ENCODE measurements around the gene BAG3. TPM values are rescaled to one million over a fixed set of nuclear protein-coding genes. Genes with fewer than 3 reads are reported as not detected.
A peak's percentile ranks its signal among the peaks of the same experiment; 100 is the strongest.

BAG3 gene
- total and polyA plus RNA-seq, 2 of the 4 experiments (the other 2 are of a cell fraction): 5.4 to 42.5 TPM

GRCh38 chr10:119726676-119727261 is 75.6 kb downstream of the BAG3 start:
- H4K5ac ChIP-seq (ENCODE audit: low read depth, low read length): no peak overlapping the region
- TF ChIP-seq FOS (IDR thresholded peaks at IDR 0.05; ENCODE audit: low read depth, low read length) (no peak), CHD1 (IDR thresholded peaks at IDR 0.05; ENCODE audit: low read depth, low read length) (no peak), MAZ (IDR thresholded peaks at IDR 0.05; ENCODE audit: borderline replicate concordance, low read depth, low read length) (no peak), CEBPB (IDR thresholded peaks at IDR 0.05; ENCODE audit: low read depth, low read length) (no peak), MAFK (IDR thresholded peaks at IDR 0.05; ENCODE audit: low read depth, low read length) (no peak), BHLHE40 (IDR thresholded peaks at IDR 0.05; ENCODE audit: low read depth, low read length) (no peak)
- no peaks in the 10 kb centered on the region for H3K27me3 ChIP-seq (ENCODE audit: control insufficient read depth, insufficient read depth, low read length)
- H4K8ac ChIP-seq (ENCODE audit: low read depth in 2 of 2, low read length in 2 of 2): no peak overlapping the region
- peaks cover 8% of the 10 kb centered on the region for H3K4me1 ChIP-seq (ENCODE audit: control insufficient read depth, insufficient read depth, low read length)
- CTCF ChIA-PET: interaction anchor here (2.0 kb wide), 1 partner anchor 40 kb away, joined by 6 read pairs; no protein-coding TSS in a partner anchor
- H2BK120ac ChIP-seq (ENCODE audit: low read depth, low read length): no peak overlapping the region
- no peaks in the 10 kb centered on the region for H3K36me3 ChIP-seq (ENCODE audit: control insufficient read depth, insufficient read depth, low read length)
- no peaks in the 10 kb centered on the region for H3K9me3 ChIP-seq (ENCODE audit: control insufficient read depth, insufficient read depth, low read length)
- H4K91ac ChIP-seq (ENCODE audit: insufficient read depth, low read depth, low read length): no peak overlapping the region
- H4K20me1 ChIP-seq (ENCODE audit: insufficient read depth, low read length): no peaks in the 10 kb centered on the region
- peak overlapping the region; percentile 84 for H2AK9ac ChIP-seq (replicated peaks; ENCODE audit: low read depth, low read length, poor library complexity)
- ATAC-seq (ENCODE audit: low read depth): no peak
- peak overlapping the region; percentile 98 for H2AFZ ChIP-seq (replicated peaks; ENCODE audit: low read length, poor library complexity)
- H3K23ac ChIP-seq (ENCODE audit: low read depth, low read length): peak overlapping the region; percentile 33; the same call in 1 of the 2 replicates
- H2BK15ac ChIP-seq (ENCODE audit: low read depth, low read length): no peak overlapping the region
- H3K27ac ChIP-seq (ENCODE audit: insufficient read depth, low read length): peak overlapping the region; percentile 51; the same call in 1 of the 2 replicates
- no peak overlapping the region for H3K18ac ChIP-seq (ENCODE audit: low read depth, low read length)
- dilution Hi-C loops (cut with HindIII; ENCODE audit: low sequenced_read_pairs, unreplicated experiment): no loop called here
- H3K14ac ChIP-seq (replicated peaks; ENCODE audit: low read depth, low read length): 0 out of 2 replicates have a peak overlapping the region, but pooled peaks have one; percentile 5
- 0 out of 2 replicates have a peak, but pooled peaks cover 3% of the 10 kb centered on the region for H3K9me1 ChIP-seq (ENCODE audit: insufficient read depth, low read length)
- 0% methylated on average over 1 of the region's 14 CpGs; no CpG with 5 or more reads in 1 of the 2 experiments for WGBS, 2 experiments (ENCODE audit: extremely low coverage in 2 of 2, insufficient read length in 1 of 2)
- H2BK20ac ChIP-seq (ENCODE audit: low read depth, low read length): no peak overlapping the region
- BruUV-seq (replicated peaks): no TSS peak
- H3K79me1 ChIP-seq (ENCODE audit: low read depth in 1 of 2, low read length in 2 of 2): peaks cover 16 to 30% of the 10 kb centered on the region in 2 experiments; a peak in 3 of 4 replicates
- in situ Hi-C loops (cut with MboI; ENCODE audit: low sequenced_read_pairs): no loop called here
- intact Hi-C loops (cut with micrococcal nuclease): loop anchor here (1.0 kb wide), 1 partner anchor 40 kb away; no protein-coding TSS in a partner anchor
- no peak for DNase-seq
- no peak overlapping the region for H2BK5ac ChIP-seq (ENCODE audit: low read depth, low read length, poor library complexity, severe bottlenecking)
- peak overlapping the region; percentile 84 for H3K4me3 ChIP-seq (ENCODE audit: insufficient read depth, low read depth, low read length)
- H2AK5ac ChIP-seq (ENCODE audit: low read depth, low read length): peak overlapping the region; percentile 7; the same call in 1 of the 2 replicates
- no peak overlapping the region for H3K4ac ChIP-seq (ENCODE audit: low read depth, low read length)
- no peak overlapping the region for H3K56ac ChIP-seq (ENCODE audit: extremely low read depth, insufficient read depth, low read length)
- H3K9ac ChIP-seq (ENCODE audit: low read depth, low read length): peak overlapping the region; percentile 85
- peak overlapping the region; percentile 83 for H3K4me2 ChIP-seq (ENCODE audit: low read depth, low read length)
- POLR2A ChIA-PET (ENCODE audit: unreplicated experiment): interaction anchor here (1.3 kb wide), 1 partner anchor 11 kb away, joined by 3 read pairs; no protein-coding TSS in a partner anchor

Other genes with a start within 250 kb of the BAG3 start
- 35.3 and 55.5 TPM in 2 replicates for gene RGS10, start 108.7 kb upstream of the BAG3 start, total RNA-seq (2012; rRNA removed)
- gene RGS10, start 108.7 kb upstream of the BAG3 start, polyA plus RNA-seq (2012; rRNA removed): 77.0 and 89.7 TPM in 2 replicates
- 28.0 and 44.2 TPM in 2 replicates for gene TIAL1, start 54.4 kb upstream of the BAG3 start, total RNA-seq (2012; rRNA removed)
- 62.9 and 83.5 TPM in 2 replicates for gene TIAL1, start 54.4 kb upstream of the BAG3 start, polyA plus RNA-seq (2012; rRNA removed)
- gene INPP5F, start 74.7 kb downstream of the BAG3 start, total RNA-seq (2012; rRNA removed): 29.6 and 35.3 TPM in 2 replicates
- 16.3 and 19.0 TPM in 2 replicates for gene INPP5F, start 74.7 kb downstream of the BAG3 start, polyA plus RNA-seq (2012; rRNA removed)
- gene MCMBP, start 221.5 kb downstream of the BAG3 start, total RNA-seq (2012; rRNA removed): 59.9 and 64.4 TPM in 2 replicates
- gene MCMBP, start 221.5 kb downstream of the BAG3 start, polyA plus RNA-seq (2012; rRNA removed): 36.8 and 39.0 TPM in 2 replicates
- gene SEC23IP, start 241.3 kb downstream of the BAG3 start, total RNA-seq (2012; rRNA removed): 33.6 and 39.8 TPM in 2 replicates
- gene SEC23IP, start 241.3 kb downstream of the BAG3 start, polyA plus RNA-seq (2012; rRNA removed): 30.5 and 37.4 TPM in 2 replicates